ENCODE measurements around the gene KCNQ5. TPM values are rescaled to one million over a fixed set of nuclear protein-coding genes. Genes with fewer than 3 reads are reported as not detected.

The KCNQ5 gene
- total RNA-seq, 1 experiment from 2014 or later: 17.8 TPM

- CTCF ChIA-PET: no interaction called here
- no peak for DNase-seq (ENCODE audit: low spot score)
Measured at GRCh38 chr6:72955666-72956065, 333.8 kb downstream of the KCNQ5 start.

GRCh38 chr6:72956272-72956671 is 334.4 kb downstream of the KCNQ5 start:
- ChIA-PET POLR2A (ENCODE audit: low non-redundant PET) (no interaction called here), CTCF (no interaction called here)
- no peak overlapping the region for H3K4me3 ChIP-seq (ENCODE audit: low read depth, low read length, poor library complexity, severe bottlenecking)
- no peak for DNase-seq (ENCODE audit: low spot score)
- no peaks in the 10 kb centered on the region for H3K9me3 ChIP-seq (ENCODE audit: low read depth, low read length, poor library complexity, severe bottlenecking)
- peaks cover 50% of the 10 kb centered on the region for H3K4me1 ChIP-seq (ENCODE audit: insufficient read depth, low read length, poor library complexity, severe bottlenecking)
- no peaks in the 10 kb centered on the region for H3K36me3 ChIP-seq (ENCODE audit: insufficient read depth, low read length, poor library complexity, severe bottlenecking)
- BruUV-seq (replicated peaks): no TSS peak
- TF ChIP-seq CTCF (conservative IDR thresholded peaks at IDR 0.05; ENCODE audit: low read depth, low read length): no peak
- no peak for TF ChIP-seq EZH2 (IDR thresholded peaks at IDR 0.05; ENCODE audit: borderline replicate concordance, low read depth, low read length, poor library complexity, severe bottlenecking)
- no peaks in the 10 kb centered on the region for H3K27me3 ChIP-seq (replicated peaks; ENCODE audit: insufficient read depth, low read depth, low read length, poor library complexity)
- no peak overlapping the region for H3K27ac ChIP-seq (ENCODE audit: low read depth, low read length, poor library complexity, severe bottlenecking)
- intact Hi-C loops (cut with micrococcal nuclease; ENCODE audit: unreplicated experiment): loop anchor here (10.0 kb wide), 1 partner anchor 169 kb away; no protein-coding TSS in a partner anchor

More at GRCh38 chr6:72955666-72956065, 333.8 kb downstream of the KCNQ5 start:
- H3K27me3 ChIP-seq (replicated peaks; ENCODE audit: insufficient read depth, low read depth, low read length, poor library complexity): no peaks in the 10 kb centered on the region
- no TSS peak for BruUV-seq (replicated peaks)
- TF ChIP-seq CTCF (conservative IDR thresholded peaks at IDR 0.05; ENCODE audit: low read depth, low read length) (no peak), EZH2 (IDR thresholded peaks at IDR 0.05; ENCODE audit: borderline replicate concordance, low read depth, low read length, poor library complexity, severe bottlenecking) (no peak)
- POLR2A ChIA-PET (ENCODE audit: low non-redundant PET): no interaction called here
- intact Hi-C loops (cut with micrococcal nuclease; ENCODE audit: unreplicated experiment): loop anchor here (10.0 kb wide), 1 partner anchor 169 kb away; no protein-coding TSS in a partner anchor
- no peak overlapping the region for H3K27ac ChIP-seq (ENCODE audit: low read depth, low read length, poor library complexity, severe bottlenecking)
- H3K4me3 ChIP-seq (ENCODE audit: low read depth, low read length, poor library complexity, severe bottlenecking): no peak overlapping the region
- peaks cover 55% of the 10 kb centered on the region for H3K4me1 ChIP-seq (ENCODE audit: insufficient read depth, low read length, poor library complexity, severe bottlenecking)
- H3K36me3 ChIP-seq (ENCODE audit: insufficient read depth, low read length, poor library complexity, severe bottlenecking): no peaks in the 10 kb centered on the region
- no peaks in the 10 kb centered on the region for H3K9me3 ChIP-seq (ENCODE audit: low read depth, low read length, poor library complexity, severe bottlenecking)

- no TSS peak for BruUV-seq (replicated peaks)
- peaks cover 21% of the 10 kb centered on the region for H3K4me1 ChIP-seq (ENCODE audit: insufficient read depth, low read length, poor library complexity, severe bottlenecking)
- intact Hi-C loops (cut with micrococcal nuclease; ENCODE audit: unreplicated experiment): loop anchor here (10.0 kb wide), 1 partner anchor 165 kb away; no protein-coding TSS in a partner anchor
- no peaks in the 10 kb centered on the region for H3K9me3 ChIP-seq (ENCODE audit: low read depth, low read length, poor library complexity, severe bottlenecking)
- POLR2A ChIA-PET (ENCODE audit: low non-redundant PET): no interaction called here
- H3K36me3 ChIP-seq (ENCODE audit: insufficient read depth, low read length, poor library complexity, severe bottlenecking): no peaks in the 10 kb centered on the region
- CTCF ChIA-PET: no interaction called here
- H3K4me3 ChIP-seq (ENCODE audit: low read depth, low read length, poor library complexity, severe bottlenecking): no peak overlapping the region
- no peak for DNase-seq (ENCODE audit: low spot score)
- no peak for TF ChIP-seq CTCF (conservative IDR thresholded peaks at IDR 0.05; ENCODE audit: low read depth, low read length)
- TF ChIP-seq EZH2 (IDR thresholded peaks at IDR 0.05; ENCODE audit: borderline replicate concordance, low read depth, low read length, poor library complexity, severe bottlenecking): no peak
- no peaks in the 10 kb centered on the region for H3K27me3 ChIP-seq (replicated peaks; ENCODE audit: insufficient read depth, low read depth, low read length, poor library complexity)
- no peak overlapping the region for H3K27ac ChIP-seq (ENCODE audit: low read depth, low read length, poor library complexity, severe bottlenecking)
Measured at GRCh38 chr6:72959821-72960220, 338.0 kb downstream of the KCNQ5 start.
